Stimulated activated CD4-positive, alpha-beta T cell treated with anti-CD3 and anti-CD28 coated beads, Interleukin-12 subunit alpha, Interleukin-12 subunit beta, amount 100 ng/mL, for 4 hours (primary cell): ENCODE data around the gene CNNM2.

Experiments
- DNase-seq: peaks from one replicate; pipeline ENCODE4 v3.0.0-alpha.2; 2020

The CNNM2 gene

GRCh38 chr10:103078309-103078615, 160.2 kb downstream of the CNNM2 start:
- DNase-seq = no peak

- no peak for DNase-seq
Observed at GRCh38 chr10:103078676-103079075, 160.6 kb downstream of the CNNM2 start.

- DNase-seq = no peak
Observed at GRCh38 chr10:103079100-103079499, 161.0 kb downstream of the CNNM2 start.

- DNase-seq = no peak
Observed at GRCh38 chr10:103079946-103080345, 161.9 kb downstream of the CNNM2 start.

- no peak for DNase-seq
Observed at GRCh38 chr10:103080891-103081581, 162.9 kb downstream of the CNNM2 start.

GRCh38 chr10:103082683-103083082, 164.6 kb downstream of the CNNM2 start:
- DNase-seq = no peak

GRCh38 chr10:103083266-103083976, 165.3 kb downstream of the CNNM2 start:
- no peak for DNase-seq

GRCh38 chr10:103083977-103084320, 165.9 kb downstream of the CNNM2 start:
- no peak for DNase-seq

GRCh38 chr10:103086261-103086660, 168.2 kb downstream of the CNNM2 start:
- no peak for DNase-seq

- no peak for DNase-seq
Observed at GRCh38 chr10:103086799-103087198, 168.7 kb downstream of the CNNM2 start.

- DNase-seq = no peak
Observed at GRCh38 chr10:103089493-103089892, 171.4 kb downstream of the CNNM2 start.

- DNase-seq = no peak
Observed at GRCh38 chr10:103090911-103091310, 172.8 kb downstream of the CNNM2 start.

GRCh38 chr10:103095005-103095404, 176.9 kb downstream of the CNNM2 start:
- DNase-seq = no peak

GRCh38 chr10:103096130-103096529, 178.0 kb downstream of the CNNM2 start:
- no peak for DNase-seq

- no peak for DNase-seq
Observed at GRCh38 chr10:103098240-103098639, 180.1 kb downstream of the CNNM2 start.

GRCh38 chr10:103100620-103101019, 182.5 kb downstream of the CNNM2 start:
- DNase-seq = no peak

GRCh38 chr10:103102195-103102594, 184.1 kb downstream of the CNNM2 start:
- no peak for DNase-seq

GRCh38 chr10:103103989-103104388, 185.9 kb downstream of the CNNM2 start:
- no peak for DNase-seq

- DNase-seq = no peak
Observed at GRCh38 chr10:103104721-103105120, 186.6 kb downstream of the CNNM2 start.

GRCh38 chr10:103105462-103105861, 187.4 kb downstream of the CNNM2 start:
- no peak for DNase-seq

- DNase-seq = no peak
Observed at GRCh38 chr10:103106539-103106938, 188.4 kb downstream of the CNNM2 start.

GRCh38 chr10:103109821-103110220, 191.7 kb downstream of the CNNM2 start:
- no peak for DNase-seq

- DNase-seq = no peak
Observed at GRCh38 chr10:103110407-103110806, 192.3 kb downstream of the CNNM2 start.

- no peak for DNase-seq
Observed at GRCh38 chr10:103111031-103111917, 193.2 kb downstream of the CNNM2 start.
